ENCODE measurements around the gene POLR2F.

POLR2F gene

GRCh38 chr22:37953437-37954179 lies at the start of gene POLR2F, which contains the start of gene C22orf23:
TSS of gene POLR2F (plus strand) at chr22:37953699. CDS start at chr22:37953788, 89 bp downstream.
TSS of gene C22orf23 (minus strand) at chr22:37953601. CDS start at chr22:37953149, 452 bp downstream.
- peak; percentile 96 for DNase-seq (ENCODE audit: low spot score)

DNA sequence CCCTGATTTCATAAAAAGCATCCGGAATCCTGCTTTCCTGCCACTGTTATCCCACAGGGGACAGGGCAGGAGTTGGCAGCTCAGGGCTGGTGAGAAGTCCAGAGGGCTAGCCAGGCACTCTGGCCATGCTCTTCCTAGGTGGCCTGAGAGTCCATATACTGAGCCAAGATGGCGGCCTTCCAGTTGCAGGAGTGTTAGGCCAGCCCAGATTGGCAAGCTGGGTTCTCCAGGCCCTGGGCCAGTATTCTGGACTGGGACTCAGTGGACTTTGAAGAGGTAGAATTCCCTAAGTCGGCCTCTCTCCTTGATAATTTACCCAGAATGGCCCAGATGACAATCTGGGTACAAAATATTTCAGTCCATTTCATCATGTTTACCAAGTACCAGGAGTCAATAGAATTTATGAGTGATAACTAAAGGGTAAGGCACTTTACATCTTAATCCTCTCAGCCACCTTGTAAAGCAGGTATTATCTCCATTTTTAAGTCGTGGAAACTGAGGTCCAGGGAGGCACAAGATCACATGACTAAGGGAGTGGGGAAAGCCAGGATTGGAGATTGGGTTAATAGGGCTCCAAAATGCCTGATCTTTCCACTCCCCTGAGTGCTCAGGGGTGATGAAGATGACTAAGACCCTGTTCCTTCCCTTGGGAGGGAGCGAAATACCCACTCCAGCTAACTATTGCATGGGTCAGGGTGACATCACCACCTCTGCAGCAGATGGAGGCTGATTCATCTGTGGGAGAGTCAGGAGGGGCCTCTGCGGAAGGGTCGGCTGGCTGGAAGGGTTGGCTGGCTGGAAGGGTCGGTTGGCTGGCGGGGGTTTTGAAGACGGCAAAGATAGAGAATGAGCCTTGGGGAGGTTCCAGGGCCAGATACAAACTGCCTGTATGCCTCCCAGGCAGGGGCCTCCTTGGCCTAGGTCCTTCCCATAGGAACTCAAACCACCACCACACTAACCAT lies 48.6 kb upstream of the POLR2F start:
- DNase-seq (ENCODE audit: low spot score): no peak

- peak; percentile 52 for DNase-seq (ENCODE audit: low spot score)
These were observed 47.8 kb upstream of the POLR2F start, which contains the start of gene MICALL1 for GRCh38 chr22:37905534-37906363. TSS of gene MICALL1 (plus strand) at chr22:37906297. CDS start at chr22:37906423, 126 bp downstream.

- DNase-seq (ENCODE audit: low spot score): peak; percentile 28
These were observed 47.0 kb upstream of the POLR2F start for GRCh38 chr22:37906364-37907008.

- no peak for DNase-seq (ENCODE audit: low spot score)
These were observed 46.2 kb upstream of the POLR2F start for GRCh38 chr22:37907036-37907954.

DNA sequence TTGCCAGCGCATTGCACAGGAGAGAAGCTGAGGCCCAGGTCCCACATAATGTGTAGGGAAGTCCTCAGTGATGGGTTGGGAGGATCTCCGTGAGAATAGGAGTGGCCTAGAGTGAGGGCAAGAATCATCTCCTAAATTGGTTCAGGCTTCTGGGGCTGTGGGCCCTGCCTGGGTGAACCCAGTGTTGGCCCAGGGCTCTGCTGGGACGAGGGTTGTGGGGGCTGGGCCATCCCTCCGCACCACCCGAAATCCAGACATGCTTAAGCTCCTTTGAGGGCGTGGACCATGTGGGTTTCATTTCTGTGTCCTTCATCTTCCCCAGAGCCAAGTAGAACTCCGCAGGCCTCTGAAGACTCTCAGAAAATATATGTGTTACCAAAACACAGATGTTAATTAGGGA lies 43.7 kb upstream of the POLR2F start:
- DNase-seq (ENCODE audit: low spot score): no peak

DNA sequence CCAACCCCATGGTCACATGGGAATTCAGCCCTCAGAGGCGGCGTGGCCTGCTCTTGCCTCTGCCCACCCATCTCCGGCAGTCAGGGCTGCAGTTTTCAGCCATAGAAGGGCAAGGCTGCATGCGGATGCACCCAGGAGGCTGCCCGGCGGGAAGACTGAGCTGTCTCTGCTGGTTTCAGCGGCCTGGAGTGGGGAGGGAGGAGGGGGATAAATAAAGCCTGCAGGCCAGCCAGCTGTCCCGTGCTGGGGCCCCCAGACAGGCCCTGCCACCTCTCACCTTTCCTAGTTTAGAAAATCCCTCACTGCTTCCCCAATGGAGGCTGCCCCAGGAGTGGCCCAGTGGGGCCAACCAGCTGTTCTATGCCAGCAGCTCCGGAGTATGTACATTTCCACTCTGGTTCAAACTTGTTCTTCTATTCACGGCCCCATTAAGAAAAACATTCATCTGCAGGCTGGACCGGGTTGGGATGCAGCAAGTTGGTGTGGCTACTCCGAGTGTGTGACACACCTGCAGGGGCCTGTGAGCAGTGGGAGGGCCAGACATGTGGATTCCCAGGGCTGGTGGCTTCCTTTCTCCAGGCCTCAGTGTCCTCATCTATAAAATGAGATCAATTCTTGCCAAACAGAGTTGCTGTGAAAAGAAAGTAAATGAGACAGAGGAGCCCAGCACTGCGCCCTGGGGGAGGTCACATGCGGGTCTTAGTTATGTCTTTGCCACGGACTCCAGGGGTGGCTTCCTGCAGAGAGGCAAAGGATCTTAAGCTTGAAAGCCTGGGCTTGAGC lies 42.4 kb upstream of the POLR2F start:
- no peak for DNase-seq (ENCODE audit: low spot score)

GRCh38 chr22:37911697-37912096 lies 41.8 kb upstream of the POLR2F start:
- DNase-seq (ENCODE audit: low spot score): no peak

GRCh38 chr22:37912171-37912570 lies 41.3 kb upstream of the POLR2F start:
- no peak for DNase-seq (ENCODE audit: low spot score)

DNA sequence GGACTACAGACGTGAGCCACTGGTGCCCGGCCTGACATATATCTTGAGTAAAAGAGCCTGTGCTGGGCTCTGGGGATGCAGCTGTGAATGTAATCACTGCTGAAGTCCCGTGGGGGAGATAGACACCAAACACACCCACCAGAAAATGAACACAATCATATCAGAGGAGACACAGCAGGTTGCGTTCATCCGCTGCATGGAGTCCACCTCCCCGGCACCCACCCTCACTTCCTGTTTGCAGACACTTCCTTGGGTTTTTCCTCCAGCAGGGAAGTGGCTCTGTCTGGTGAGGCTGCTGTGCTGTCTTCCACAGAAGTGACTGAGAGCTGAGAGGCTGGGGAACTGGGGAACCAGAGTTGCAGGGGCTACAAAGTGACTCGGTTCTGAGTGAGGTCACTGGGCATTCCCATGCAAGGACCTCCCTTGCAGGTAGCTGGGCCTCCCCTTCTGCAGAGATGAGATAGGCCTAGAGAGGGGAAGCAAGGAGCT lies 40.2 kb upstream of the POLR2F start:
- DNase-seq (ENCODE audit: low spot score): no peak

DNA sequence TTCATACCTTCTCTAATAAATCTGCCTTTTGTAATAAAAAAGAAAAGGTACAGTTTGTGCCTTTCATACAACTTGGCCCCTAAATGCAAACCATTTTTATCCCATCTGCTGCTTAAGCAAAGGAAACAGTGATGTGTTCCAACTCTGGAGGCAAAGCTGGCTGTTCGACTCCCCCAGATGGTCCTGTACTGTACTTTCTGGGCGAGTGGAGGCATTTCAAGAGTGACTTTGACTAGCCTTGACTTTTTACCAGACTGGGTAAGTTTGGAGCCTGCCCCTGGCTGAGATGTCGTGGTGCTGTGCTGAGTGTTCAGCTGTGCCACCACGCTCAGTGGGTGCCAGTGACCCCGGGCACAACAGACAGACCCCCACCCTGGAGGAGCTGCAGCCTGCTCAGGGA lies 37.2 kb upstream of the POLR2F start:
- no peak for DNase-seq (ENCODE audit: low spot score)

- DNase-seq (ENCODE audit: low spot score): no peak
These were observed 35.5 kb upstream of the POLR2F start for GRCh38 chr22:37917874-37918548.

- DNase-seq (ENCODE audit: low spot score): no peak
These were observed 34.8 kb upstream of the POLR2F start for GRCh38 chr22:37918580-37919270.

- no peak for DNase-seq (ENCODE audit: low spot score)
These were observed 33.4 kb upstream of the POLR2F start for GRCh38 chr22:37920126-37920525.

GRCh38 chr22:37922191-37922590 lies 31.3 kb upstream of the POLR2F start:
- DNase-seq (ENCODE audit: low spot score): no peak

- DNase-seq (ENCODE audit: low spot score): no peak
These were observed 29.6 kb upstream of the POLR2F start for GRCh38 chr22:37923927-37924326.

GRCh38 chr22:37924386-37925065 lies 29.0 kb upstream of the POLR2F start:
- DNase-seq (ENCODE audit: low spot score): no peak
